GM19438 (cell line): ENCODE data around the gene UFSP2.
A peak's percentile ranks its signal among the peaks of the same experiment; 100 is the strongest.

ENCODE experiments used
- ATAC-seq: cut with Tn5 transposase; IDR thresholded peaks from one replicate; pipeline ENCODE4 v1.9.1; 2021; ENCODE audit warnings: low read depth; ENCODE audit not compliant: unreplicated experiment

Gene UFSP2, protein sequence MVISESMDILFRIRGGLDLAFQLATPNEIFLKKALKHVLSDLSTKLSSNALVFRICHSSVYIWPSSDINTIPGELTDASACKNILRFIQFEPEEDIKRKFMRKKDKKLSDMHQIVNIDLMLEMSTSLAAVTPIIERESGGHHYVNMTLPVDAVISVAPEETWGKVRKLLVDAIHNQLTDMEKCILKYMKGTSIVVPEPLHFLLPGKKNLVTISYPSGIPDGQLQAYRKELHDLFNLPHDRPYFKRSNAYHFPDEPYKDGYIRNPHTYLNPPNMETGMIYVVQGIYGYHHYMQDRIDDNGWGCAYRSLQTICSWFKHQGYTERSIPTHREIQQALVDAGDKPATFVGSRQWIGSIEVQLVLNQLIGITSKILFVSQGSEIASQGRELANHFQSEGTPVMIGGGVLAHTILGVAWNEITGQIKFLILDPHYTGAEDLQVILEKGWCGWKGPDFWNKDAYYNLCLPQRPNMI

DNA sequence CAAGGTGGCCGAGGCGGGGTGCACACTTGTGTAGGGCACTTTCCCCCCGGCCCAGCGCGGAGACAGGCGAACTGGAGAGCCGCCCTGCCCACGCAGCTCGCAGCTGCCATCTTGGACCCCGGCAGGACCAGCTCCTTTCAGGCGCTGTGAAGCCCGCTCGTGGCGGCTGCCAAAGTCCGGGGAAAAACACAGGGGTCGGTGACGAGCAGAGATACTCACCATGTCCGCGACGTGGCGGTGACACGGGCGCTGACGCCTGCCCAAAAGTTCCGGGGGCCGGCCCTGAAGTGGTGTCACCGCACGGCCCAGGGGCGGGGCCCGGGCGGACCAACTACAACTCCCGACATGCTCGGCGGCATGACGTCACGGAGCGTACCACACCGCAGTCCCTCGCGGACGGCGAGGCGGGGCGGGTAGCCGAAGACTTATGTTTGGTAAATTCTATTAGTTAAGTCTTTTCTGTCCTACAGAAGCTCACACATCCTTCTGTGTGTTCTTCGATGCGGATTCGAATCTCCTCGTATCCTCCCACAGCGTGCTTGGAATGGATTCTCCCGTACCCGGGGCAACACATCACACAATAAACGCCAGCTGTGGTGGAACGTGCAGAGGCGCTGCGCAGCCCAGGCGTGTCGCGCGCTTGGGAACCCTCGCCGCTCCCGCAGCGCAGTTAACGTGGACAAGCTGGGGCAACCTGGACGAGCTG, at the start of gene UFSP2:
TSS of gene UFSP2 (minus strand) at position 318 of the 706 bp plus-strand sequence. CDS start at position 222, 96 bp downstream.
- peak; percentile 92 for ATAC-seq

DNA sequence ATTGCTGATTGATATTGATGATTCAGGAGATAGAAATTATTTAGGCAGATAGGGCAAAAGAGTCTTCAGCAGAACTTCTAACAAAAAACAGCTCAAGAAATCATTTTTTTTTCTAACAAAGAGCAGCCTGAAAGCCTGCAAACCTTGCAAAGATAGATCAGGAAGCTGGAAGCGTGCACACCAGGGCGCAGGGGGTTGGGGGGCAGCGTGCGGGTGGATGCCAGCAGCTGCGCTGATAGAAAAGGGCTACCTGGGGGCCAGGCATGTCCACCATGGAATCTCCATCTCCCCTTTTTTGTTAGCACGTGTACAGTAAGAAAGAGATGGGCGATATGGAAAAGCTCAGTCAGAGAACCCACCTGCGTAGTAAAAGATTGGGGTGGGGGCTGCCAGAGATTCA, 47.5 kb upstream of the UFSP2 start:
- no peak for ATAC-seq

DNA sequence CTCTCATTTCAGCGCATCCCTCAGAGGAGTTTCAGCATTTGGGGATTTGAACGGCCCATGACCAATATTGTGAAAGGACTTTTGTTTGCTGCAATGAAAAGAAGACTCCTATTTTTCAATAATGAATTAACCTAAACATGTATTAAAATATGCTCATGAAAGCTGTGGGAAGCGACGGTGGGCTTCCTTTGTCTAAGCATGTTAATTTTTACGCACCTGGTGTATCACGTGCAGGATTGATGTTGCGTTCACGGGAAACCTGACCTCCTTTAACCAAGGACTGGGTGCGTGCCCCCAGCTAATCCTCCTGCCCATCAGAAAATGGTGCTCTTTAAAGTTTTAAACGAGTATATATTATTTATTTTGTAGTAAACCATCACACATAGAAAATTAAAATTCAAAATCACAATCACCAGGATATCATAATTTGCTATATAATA, 46.4 kb upstream of the UFSP2 start:
- ATAC-seq, result no peak

DNA sequence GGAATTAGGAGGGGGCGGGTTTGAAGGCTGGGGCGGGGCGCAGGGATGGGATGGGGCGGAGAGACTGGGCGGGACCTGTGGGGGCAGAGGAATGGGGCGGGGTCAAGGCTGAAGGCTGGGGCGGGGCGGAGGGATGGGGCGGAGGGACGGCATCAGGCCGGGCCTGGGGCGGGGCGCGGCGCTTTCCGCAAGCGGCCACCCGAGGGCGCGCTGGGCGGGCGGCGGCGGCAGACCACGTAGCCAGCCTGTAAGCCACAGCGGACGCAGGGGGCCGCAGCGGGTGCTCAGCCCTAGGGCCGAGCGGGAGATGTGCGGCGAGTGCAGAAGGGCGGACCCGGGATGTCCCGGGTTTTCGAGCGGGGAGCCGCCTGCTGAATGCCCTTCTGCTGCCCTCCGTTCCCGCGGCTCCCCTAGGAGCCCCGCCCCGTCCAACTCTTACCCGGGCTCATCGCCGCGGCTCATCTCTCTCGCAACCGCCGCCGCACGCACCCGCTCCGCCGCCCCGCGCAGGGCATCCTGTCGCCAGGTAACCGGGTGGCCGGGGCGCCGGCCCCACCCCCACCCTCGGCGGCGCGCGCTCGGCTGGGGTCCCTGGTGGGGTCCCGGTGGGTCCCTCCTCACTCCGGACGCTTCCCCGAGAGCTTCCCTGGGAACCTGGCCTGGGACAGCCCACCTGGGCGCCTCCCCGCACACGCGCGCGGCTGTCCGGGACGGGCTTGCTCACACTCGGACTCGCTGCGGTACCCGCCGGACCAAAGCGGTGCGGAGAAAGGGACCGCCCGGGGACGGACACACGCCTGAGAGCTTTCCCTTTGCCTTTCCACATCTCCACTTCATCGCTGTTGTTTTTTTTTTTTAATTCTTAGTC, 45.7 kb upstream of the UFSP2 start, which contains the start of gene CCDC110:
TSS of gene CCDC110 (minus strand) at position 499 of the 868 bp plus-strand sequence. CDS start at position 449, 50 bp downstream.
- ATAC-seq, result peak; percentile 90

DNA sequence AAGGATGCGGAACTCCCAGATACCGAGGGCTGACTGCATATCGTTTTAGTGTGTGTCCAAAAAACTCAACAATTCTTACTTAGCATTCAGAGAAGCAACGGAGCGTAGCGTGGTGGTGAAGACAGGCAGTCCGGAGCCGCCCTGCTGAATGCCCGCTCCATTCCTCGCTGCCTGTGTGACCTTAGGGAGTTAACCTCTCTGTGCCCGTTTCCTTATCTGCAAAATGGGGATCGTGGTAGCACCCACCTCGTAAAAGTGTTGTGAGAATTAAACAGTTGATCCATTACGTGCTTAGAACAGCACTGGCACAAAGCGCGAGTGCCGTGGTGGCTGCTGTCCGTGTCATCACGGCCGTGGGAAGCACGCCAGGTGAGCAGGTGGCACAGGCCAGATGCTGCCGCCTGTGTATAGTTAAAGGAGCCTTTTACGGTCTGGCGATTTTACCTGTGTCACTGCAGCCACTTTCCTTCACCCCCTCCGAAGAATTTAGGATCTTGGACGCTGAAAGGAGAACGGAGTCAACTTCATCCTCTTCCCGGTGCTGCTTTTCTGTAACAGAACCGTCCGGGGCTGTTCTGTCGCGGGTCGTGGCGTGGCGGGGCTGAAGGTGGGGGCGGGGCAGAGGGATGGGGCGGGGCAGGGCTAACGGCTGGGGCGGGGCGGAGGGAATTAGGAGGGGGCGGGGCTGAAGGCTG, 44.9 kb upstream of the UFSP2 start:
- ATAC-seq, result no peak

DNA sequence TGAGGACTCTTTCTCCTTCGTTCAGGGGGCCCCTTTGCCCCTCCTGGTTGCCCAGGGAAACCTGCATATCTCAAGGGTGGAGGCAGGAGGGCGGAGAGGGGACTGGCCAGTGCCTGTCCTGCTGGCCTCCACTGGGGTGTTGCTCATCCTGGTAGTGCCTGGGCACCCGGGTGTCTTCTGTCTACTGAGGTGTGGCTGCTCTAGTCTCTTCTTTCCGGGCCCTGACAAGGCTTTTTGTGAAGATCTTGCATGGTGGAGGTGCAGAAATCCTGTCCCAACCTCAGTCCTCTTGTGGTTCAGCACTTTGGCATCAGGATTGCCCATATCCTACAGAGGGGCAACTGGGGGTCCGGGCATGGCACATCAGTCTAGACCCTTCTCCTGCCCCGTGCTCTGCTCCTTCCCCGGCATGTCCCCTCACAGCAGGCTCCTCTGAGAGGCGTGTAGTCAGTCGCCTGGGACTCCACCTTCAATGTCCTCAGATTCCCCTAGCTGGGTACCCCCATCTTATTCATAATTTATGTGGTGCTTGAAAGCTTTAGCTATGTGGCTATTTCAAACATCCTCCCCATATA, 43.9 kb upstream of the UFSP2 start:
- no peak for ATAC-seq

DNA sequence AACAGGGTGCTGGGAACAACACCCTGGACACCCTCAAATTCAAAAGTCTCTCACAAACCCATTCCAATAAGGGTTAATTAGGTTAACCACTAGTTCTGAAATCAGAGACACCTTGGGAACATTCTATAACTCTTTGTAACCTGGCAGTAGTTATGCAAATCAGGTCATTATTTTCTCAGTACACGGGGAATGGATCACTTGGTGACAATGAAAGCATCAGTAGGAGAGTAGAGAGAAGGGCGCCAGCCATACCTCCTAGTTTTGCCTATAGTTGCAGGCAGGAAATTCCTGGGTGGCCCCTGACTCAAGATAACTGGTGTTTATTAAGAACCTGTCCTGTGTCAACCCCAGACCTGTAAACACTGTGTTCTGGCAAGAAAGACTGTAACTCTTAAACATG, 43.2 kb upstream of the UFSP2 start:
- no peak for ATAC-seq

DNA sequence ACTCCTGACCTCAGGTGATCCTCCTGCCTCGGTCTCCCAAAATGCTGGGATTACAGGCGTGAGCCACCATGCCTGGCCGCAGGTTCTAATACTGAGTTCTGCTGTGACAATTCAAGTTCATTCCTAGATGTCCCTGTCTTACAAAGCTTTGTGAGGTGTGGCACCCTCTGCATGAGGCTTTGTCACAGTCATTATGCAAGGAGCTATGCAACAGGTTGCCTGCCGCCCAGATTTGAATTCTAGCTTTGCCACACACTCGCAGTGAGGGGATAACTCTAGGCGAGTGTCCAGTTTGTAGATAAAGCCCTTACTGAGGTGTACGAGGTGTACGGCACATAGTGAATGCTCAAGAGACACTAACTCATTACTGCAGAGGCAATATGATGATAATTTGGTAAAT, 42.2 kb upstream of the UFSP2 start:
- ATAC-seq, result no peak

DNA sequence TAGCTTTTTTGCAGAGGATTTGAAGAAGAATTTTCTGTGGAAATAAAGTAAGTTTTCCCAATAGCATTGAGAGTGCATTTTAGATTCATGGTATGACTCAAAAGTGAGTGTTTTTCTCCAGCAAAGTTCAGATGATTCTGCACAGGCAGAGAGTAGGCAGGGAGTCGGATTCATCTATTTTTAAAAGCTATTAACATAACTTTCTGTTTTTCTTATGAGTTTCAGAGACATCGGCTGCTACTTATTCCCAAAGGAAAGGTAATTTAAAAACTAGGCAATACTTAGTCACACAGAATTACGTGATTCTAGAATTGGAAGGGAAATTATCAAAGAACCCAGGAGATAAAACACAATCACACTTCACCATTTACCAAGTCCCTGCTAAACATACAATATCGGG, 41.3 kb upstream of the UFSP2 start:
- no peak for ATAC-seq

DNA sequence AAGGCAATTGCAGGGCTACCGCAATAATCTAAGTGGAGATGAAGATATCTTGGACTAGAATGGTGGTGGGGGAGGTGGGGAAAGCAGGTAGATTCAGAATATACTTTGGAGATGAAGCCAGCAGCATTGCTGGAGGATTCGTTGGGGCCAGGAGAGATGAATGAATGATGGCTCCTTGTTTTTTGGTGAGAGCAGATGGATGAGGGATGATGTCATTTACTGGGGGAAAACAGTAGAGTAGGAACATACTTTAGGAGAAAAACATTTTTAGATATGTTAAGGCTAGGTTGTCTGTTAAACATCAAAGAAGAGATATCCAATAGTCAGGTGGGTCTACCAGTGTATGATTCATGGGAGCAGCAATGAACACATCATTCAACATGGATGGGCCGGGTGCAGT, 39.9 kb upstream of the UFSP2 start:
- no peak for ATAC-seq

DNA sequence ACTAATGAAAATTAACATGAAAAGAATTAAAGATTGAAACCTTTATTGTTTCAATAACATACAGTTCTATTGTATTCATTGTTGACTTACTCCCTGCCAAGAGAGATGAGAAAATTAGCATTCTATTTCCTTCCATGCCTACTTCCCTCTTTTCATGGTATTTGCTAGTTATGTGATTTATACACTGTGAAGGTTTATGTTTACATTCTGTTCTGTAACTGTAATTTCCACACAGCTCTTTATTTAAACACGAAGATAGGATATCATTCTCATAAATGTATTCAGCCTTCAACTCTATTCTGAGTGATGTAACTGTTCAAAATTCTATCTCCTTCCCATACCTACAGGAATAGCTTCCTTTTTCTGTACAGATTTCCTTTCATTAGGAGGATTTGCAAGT, 39.1 kb upstream of the UFSP2 start:
- no peak for ATAC-seq

DNA sequence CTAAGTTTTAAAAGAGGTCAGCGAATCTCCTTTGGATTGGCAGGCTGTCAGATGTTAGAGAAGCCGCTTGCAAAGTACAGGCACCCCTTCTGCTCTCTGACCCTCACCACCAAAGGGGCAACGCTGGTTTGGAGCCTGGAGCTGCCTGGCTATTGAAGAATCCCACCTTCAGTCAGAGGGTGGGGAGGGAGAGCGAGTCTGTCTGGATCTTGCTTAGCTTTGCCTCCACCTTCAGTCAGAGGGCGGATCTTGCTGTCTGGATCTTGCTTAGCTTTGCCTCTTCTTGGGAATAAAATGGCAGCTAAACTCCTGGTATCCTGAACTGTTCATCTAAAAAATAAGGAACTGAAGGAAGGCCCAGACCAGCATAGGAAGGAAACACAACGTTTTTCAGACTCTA, 38.4 kb upstream of the UFSP2 start:
- no peak for ATAC-seq

DNA sequence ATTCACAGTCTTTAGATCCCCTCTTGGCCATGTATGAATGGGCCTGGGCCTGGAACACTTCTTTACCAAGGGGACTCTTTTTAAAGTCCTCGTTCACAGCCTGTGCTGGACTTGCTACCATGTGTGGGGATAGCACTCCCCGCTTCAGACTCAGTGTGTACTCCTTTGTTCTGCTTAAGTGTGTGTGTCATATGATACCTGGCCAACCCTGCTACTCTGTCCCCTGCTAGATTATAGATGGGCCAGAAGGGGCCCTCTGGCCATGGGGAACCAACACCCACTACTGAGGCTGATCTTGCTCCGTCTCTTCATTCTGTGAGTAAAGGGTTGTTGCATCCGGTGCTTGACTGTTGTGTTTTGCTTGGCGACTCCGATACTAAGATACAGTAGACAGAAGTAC, 37.8 kb upstream of the UFSP2 start:
- ATAC-seq, result no peak

DNA sequence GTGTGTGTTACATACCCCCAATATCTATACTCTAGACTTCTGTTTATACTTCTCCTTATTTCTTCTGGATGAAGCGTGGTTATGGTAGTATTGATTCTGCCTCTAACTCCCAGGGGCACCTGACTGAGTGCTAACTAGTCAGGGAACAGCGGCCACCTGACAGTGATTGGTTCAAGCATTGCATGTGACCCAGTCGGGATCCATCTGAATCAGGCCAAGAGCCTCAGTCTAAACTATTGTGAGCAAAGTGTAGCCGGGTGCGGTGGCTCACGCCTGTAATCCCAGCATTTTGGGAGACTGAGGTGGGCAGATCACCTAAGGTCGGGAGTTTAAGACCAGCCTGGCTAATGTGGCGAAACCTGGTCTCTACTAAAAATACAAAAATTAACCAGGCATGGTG, 35.8 kb upstream of the UFSP2 start:
- ATAC-seq, result no peak

DNA sequence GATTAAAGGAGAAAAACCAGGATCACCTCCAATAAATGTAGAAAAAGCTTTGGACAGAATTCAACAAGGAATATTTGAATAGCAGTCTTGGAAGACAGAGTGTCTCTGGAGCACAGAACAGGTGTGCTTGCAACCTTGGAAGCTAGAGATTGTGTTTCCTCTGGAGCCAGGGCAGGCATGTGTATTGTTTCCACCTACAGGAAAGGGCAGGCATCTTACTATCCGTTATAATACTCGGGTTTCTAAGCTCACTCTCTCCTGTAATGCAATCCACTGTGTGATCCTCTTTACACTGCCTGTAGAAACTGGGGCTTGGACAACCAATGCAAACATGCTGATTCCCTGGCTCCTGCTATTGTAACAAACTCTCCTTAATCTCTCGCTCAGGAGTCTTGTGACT, 31.4 kb upstream of the UFSP2 start:
- ATAC-seq, result no peak

DNA sequence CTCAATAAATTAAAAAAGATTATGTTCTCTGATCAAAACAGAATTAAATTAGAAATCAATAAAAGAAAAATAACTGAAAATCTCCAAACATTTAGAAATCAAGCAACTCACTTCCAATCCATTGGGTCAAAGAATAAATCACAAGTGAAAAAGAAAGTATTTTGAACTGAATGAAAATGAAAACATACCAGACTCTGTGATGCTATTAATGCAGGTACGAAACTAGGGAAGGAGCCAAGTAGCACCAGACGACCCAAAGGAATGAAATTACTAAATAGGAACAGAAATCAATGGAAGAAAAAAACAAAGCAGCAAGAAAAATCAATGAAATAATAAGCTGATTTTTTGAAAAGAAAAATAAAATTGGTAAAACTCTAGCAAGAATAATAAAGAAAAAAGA, 30.4 kb upstream of the UFSP2 start:
- no peak for ATAC-seq

DNA sequence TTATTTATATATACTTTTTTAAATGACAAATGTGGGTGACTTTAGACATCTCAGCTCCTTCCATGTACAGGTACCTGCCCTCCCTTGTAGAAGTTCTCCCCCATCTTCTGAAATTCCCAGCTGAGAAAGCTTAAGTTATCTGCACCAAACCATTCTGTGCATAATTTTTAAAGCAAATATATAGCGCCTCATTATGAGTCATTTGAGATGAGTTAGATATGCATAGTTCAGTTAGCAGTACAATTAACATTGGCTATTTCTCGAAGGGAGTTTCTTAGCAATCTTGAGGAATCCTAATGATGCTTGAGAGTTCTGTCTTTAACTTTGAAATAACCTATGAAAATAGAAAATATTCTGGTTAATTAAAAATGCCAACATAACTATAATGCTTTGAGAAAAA, 19.4 kb upstream of the UFSP2 start:
- no peak for ATAC-seq

DNA sequence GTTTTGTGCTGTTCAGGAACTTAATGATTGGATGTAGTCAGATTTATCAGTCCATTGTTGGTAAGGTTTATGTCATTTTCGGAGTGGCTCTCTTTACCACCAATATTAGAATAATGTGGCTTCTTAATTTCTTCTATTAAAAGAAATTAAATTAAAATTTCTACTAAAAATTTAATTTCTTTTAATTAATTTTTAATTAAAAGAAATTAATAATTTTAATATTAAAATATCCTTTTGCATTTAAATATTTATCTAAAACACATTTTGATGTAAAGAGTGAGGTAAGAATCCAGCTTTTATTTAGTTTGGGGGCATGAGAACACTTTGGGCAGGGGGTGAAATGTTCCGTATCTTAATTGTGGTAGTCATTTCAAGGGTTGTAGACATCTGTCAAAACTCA, 15.7 kb upstream of the UFSP2 start:
- no peak for ATAC-seq

DNA sequence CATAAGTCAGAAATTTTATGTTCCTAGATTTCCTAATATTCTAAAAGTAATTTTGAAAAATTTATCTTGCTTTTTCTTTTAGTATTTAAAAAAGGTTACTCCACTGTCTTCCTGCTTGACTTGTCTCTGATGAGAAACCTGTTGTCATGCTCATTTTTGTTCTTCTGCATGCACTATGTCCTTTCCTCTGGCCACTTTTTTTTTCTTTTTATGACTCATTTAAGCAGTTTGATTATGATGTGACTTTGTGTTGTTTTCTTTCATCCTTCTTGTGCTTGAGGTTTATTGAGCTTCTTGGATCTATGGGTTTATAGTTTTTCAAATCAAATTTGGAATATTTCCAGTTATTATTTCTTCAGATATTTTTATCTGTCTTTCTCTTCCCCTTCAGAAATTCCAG, 12.0 kb upstream of the UFSP2 start:
- ATAC-seq, result no peak

DNA sequence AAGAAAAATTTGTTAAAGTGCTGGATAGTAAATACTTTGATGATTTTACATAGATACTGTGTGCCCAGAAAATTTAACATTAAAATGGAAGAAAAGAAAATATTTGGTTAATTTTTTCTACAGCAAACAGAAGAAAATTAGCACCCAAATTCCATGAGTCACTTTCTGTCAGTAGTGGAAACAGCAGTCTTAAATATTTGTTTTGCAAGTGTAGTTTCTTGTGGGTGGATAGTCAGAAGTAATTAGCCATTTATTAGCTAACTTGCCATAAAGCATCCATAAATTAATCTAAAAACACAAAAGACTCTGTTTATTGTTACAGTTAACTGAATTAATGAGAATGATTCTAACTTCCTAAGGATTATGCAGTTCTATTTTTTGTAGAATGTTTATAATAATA, 9.7 kb upstream of the UFSP2 start:
- no peak for ATAC-seq
